Gastroesophageal sphincter (tissue), 3 donors: ENCODE results near the gene SPDYE2.
"Not testable (repeated sequence)": the region's sequence is repeated elsewhere in the genome, so short reads cannot be mapped to it uniquely, and the experiment has no call there.

ENCODE experiments used
- CTCF ChIP-seq, 4 experiments: fragments of 200-600 bp in 2 of 4; fragments of 450-650 bp in 2 of 4; sonication (generic) in 1 of 4; IDR thresholded peaks; one replicate each; pipeline ENCODE4 v1.5.1; 2017 to 2019; ENCODE audit warnings: antibody characterized with exemption in 4 of 4, mild to moderate bottlenecking in 2 of 4, moderate library complexity in 2 of 4
- POLR2A ChIP-seq, 2 donors: fragments of 450-650 bp; IDR thresholded peaks; one replicate each; pipeline ENCODE4 v1.6.1; 2017; ENCODE audit warnings: antibody characterized with exemption in 2 of 2, mild to moderate bottlenecking in 2 of 2, moderate library complexity in 1 of 2
- POLR2AphosphoS5 ChIP-seq: sonication (generic); formaldehyde crosslinking; IDR thresholded peaks from one replicate; pipeline ENCODE4 v1.6.1; 2017; ENCODE audit warnings: antibody characterized with exemption

- TF ChIP-seq POLR2AphosphoS5; CTCF (IDR thresholded peaks at IDR 0.05); POLR2A (IDR thresholded peaks at IDR 0.05): not testable (repeated sequence)
Observed at GRCh38 chr7:102545288-102545687, 5.7 kb upstream of the SPDYE2 start.
